ENCODE results near the gene CTSS.
"Not testable (repeated sequence)": the region's sequence is repeated elsewhere in the genome, so short reads cannot be mapped to it uniquely, and the experiment has no call there.

CTSS gene

DNA sequence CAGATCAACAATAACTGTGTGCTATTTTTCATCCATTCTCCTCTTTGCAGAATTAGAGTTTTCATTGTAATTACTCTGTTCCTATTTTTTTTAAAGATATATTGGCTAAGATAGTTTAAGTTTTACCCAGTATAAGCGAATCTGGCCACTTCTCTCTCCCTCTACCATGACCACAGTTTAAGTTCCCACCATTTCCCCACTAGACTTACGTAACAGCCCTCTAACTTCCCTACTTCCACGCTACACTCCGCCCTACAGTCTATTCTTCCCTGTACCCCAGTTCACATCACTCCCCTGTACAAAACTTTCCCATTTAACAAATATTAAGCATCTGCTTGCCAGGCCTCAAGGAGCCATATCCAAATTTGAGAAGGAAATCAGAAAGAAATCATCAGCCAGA, 26.0 kb upstream of the CTSS start:
- no peak overlapping the region for H3K4me3 ChIP-seq (ENCODE audit: low read length)

DNA sequence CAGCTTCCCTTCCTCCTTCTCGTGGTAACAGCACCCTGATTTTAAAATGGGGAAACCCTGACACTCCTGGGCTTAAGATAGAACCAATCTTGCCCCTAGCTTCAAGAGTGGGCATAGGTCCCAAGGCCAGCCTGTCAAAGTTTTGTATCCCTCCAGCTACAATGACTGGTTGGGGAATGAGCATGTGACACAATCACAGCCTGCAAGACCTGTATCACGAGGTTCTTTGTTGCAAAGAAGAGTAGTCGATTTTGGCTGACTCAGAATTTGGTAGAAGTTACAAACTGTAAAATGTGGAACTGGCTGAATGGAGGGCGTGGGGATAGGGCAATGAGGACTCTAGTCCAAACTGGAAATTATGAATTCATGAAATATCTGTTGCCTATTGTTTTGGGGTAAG, 23.8 kb upstream of the CTSS start:
- H3K4me3 ChIP-seq (ENCODE audit: low read length), result no peak overlapping the region
- TF ChIP-seq ZNF274 (IDR thresholded peaks at IDR 0.05; ENCODE audit: low read depth, low read length), result no peak

More for the DNA sequence above, 26.0 kb upstream of the CTSS start:
- no peak for TF ChIP-seq ZNF274 (IDR thresholded peaks at IDR 0.05; ENCODE audit: low read depth, low read length)

DNA sequence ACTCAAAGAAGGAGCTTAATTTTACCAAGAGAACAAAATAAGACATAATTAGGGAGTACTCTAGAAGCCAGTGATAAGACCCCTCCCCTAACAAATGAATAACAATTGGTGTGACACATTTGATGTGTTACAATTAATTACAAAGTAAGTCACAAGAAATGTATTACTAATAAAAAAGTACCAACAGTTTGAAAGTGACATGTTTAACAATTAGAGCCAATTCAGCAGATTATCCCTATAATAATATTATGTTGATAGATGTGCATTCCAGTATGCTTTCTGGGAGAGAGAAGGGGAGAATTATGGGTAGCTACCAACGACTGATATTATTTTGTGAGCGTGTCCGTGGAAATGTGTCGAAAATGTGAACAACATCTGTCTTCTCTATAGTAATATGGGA, 23.4 kb upstream of the CTSS start:
- H3K4me3 ChIP-seq (ENCODE audit: low read length), result no peak overlapping the region
- no peak for TF ChIP-seq ZNF274 (IDR thresholded peaks at IDR 0.05; ENCODE audit: low read depth, low read length)

- no peak for TF ChIP-seq ZNF274 (IDR thresholded peaks at IDR 0.05; ENCODE audit: low read depth, low read length)
- H3K4me3 ChIP-seq (ENCODE audit: low read length), result no peak overlapping the region
Observed at GRCh38 chr1:150787455-150787854, 21.9 kb upstream of the CTSS start.

DNA sequence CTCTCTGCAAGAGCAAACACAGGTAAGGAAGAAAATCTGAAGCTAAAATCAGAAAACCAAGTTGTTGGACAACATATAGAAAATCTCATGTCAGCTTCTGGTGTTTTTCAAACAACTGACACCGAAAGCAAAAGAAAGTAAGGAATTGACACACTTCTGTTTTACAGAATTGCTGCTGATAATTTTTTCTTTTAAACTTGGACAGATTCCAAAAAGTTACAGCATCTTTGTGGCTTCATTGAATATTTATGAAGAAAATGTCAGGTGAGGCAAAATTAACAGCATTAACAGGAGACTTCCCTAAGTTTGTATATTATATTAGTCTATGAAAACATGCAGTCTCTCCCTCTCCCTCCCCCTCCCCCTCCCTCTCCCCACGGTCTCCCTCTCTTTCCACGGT, 14.9 kb upstream of the CTSS start:
- TF ChIP-seq ZNF274 (IDR thresholded peaks at IDR 0.05; ENCODE audit: low read depth, low read length), result no peak
- H3K4me3 ChIP-seq (ENCODE audit: low read length), result no peak overlapping the region

- no peak overlapping the region for H3K4me3 ChIP-seq (ENCODE audit: low read length)
- no peak for TF ChIP-seq ZNF274 (IDR thresholded peaks at IDR 0.05; ENCODE audit: low read depth, low read length)
Observed at GRCh38 chr1:150778409-150778808, 12.8 kb upstream of the CTSS start.

GRCh38 chr1:150777544-150777943, 12.0 kb upstream of the CTSS start:
- no peak overlapping the region for H3K4me3 ChIP-seq (ENCODE audit: low read length)
- no peak for TF ChIP-seq ZNF274 (IDR thresholded peaks at IDR 0.05; ENCODE audit: low read depth, low read length)

GRCh38 chr1:150775931-150776505, 10.4 kb upstream of the CTSS start:
- H3K4me3 ChIP-seq (ENCODE audit: low read length), result not testable (repeated sequence)

GRCh38 chr1:150775276-150775675, 9.7 kb upstream of the CTSS start:
- no peak for TF ChIP-seq ZNF274 (IDR thresholded peaks at IDR 0.05; ENCODE audit: low read depth, low read length)
- no peak overlapping the region for H3K4me3 ChIP-seq (ENCODE audit: low read length)

DNA sequence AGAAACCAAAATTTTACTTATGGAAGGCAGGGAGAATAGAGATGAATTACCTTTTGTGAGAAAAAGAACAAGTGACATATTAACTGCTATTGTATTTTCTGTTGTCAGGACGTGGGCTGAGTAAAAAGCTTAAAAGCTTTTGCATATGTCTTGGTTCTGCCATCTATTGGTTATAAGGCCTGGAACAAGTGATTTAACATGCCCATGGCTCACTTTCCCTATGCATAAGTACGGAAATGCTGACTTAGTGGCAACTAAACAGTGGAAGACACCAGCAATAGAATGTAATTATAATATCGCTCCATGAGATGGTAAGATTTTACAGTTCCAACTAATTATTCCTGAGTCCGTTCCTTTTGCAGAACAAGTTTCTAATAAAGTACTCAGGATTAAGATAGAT, 6.7 kb upstream of the CTSS start:
- H3K4me3 ChIP-seq (ENCODE audit: low read length), result no peak overlapping the region
- TF ChIP-seq ZNF274 (IDR thresholded peaks at IDR 0.05; ENCODE audit: low read depth, low read length), result no peak

DNA sequence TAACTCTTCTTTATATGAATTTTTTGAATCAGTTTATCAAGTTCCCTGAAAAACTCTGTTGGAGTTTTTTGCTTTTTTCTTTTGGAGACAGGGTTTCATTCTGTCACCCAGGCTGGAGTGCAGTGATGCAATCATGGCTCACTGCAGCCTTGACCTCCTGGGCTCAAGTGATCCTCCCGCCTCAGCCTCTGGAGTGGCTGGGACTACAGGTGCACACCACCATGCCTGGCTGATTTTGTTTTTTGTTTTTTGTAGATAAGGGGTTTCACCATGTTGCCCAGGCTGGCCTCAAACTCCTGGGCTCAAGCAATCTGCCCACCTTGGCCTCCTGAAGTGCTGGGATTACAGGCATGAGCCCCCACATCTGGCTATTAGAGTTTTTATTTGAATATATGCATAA, 2.1 kb upstream of the CTSS start:
- H3K4me3 ChIP-seq (ENCODE audit: low read length), result not testable (repeated sequence)

- peak overlapping the region; percentile 87; the same call in 1 of the 2 replicates for H3K4me3 ChIP-seq (ENCODE audit: low read length)
Observed at GRCh38 chr1:150765977-150766301, 361 bp upstream of the CTSS start.

DNA sequence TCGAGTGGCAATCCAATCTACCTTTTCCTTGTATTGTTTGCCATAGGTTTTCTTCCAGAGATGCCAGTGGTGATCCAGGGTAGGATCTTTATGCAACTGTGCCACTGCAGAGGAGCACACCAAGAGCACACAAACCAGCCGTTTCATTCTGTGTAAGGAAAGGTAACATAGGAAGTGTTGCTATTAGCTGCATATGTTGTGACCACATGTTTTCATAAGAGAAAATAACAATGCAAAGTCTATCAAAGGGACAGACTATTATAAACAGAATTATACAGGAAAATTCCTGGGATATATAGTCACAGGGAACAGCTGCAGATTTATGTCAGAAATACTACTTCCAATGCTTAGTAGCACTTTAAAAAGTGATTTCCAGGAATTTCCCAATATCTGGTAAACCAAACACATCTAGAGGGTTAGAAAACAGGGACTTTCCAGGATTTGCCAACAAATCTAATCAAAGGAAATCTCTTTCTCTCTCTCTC, 919 bp downstream of the CTSS start:
- no peak for TF ChIP-seq ZNF274 (IDR thresholded peaks at IDR 0.05; ENCODE audit: low read depth, low read length)
- peak overlapping the region; percentile 87 for H3K4me3 ChIP-seq (ENCODE audit: low read length)

GRCh38 chr1:150763018-150763417, 2.6 kb downstream of the CTSS start:
- H3K4me3 ChIP-seq (ENCODE audit: low read length), result no peak overlapping the region
- no peak for TF ChIP-seq ZNF274 (IDR thresholded peaks at IDR 0.05; ENCODE audit: low read depth, low read length)

DNA sequence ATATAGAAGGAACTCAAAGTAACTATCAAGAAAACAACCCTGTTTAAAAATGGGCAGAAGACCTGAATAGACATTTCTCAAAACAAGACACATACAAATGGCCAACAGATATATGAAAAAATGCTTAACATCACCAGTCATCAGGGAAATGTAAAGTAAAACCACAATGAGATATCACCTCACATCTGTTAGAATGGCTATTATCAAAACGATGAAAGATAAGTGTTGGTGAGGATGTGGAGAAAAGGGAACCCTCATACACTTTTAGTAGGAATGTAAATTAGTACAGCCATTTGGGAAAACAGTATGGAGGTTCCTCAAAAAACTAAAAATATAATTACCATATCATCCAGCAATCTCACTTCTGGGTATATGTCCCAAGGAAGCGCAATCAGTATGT, 3.0 kb downstream of the CTSS start:
- no peak overlapping the region for H3K4me3 ChIP-seq (ENCODE audit: low read length)
- no peak for TF ChIP-seq ZNF274 (IDR thresholded peaks at IDR 0.05; ENCODE audit: low read depth, low read length)

DNA sequence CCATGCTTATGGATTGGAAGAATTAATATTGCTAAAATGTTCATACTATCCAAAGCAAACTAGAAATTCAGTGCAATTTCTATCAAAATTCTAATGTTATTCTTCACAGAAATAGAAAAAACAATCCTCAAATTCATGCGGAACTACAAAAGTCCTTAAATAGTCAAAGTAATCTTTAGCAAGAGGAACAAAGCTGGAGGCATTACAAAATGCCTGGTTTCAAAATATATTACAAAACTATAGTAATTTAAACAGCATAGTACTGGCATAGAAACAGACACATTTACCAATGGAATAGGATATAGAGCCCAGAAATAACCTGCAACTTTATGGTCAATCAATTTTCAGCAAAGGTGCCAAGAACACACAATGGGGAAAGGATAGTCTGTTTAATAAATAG, 3.8 kb downstream of the CTSS start:
- no peak overlapping the region for H3K4me3 ChIP-seq (ENCODE audit: low read length)
- TF ChIP-seq ZNF274 (IDR thresholded peaks at IDR 0.05; ENCODE audit: low read depth, low read length), result no peak

- no peak for TF ChIP-seq ZNF274 (IDR thresholded peaks at IDR 0.05; ENCODE audit: low read depth, low read length)
- no peak overlapping the region for H3K4me3 ChIP-seq (ENCODE audit: low read length)
Observed at GRCh38 chr1:150760013-150760412, 5.6 kb downstream of the CTSS start.

All from GM08714 (cell line).